ENCODE data around the gene MYO9A.
"Not testable (repeated sequence)": the region's sequence is repeated elsewhere in the genome, so short reads cannot be mapped to it uniquely, and the experiment has no call there.

The MYO9A gene

GRCh38 chr15:72139667-72140066 is 21.7 kb upstream of the MYO9A start:
- DNase-seq = no peak

DNA sequence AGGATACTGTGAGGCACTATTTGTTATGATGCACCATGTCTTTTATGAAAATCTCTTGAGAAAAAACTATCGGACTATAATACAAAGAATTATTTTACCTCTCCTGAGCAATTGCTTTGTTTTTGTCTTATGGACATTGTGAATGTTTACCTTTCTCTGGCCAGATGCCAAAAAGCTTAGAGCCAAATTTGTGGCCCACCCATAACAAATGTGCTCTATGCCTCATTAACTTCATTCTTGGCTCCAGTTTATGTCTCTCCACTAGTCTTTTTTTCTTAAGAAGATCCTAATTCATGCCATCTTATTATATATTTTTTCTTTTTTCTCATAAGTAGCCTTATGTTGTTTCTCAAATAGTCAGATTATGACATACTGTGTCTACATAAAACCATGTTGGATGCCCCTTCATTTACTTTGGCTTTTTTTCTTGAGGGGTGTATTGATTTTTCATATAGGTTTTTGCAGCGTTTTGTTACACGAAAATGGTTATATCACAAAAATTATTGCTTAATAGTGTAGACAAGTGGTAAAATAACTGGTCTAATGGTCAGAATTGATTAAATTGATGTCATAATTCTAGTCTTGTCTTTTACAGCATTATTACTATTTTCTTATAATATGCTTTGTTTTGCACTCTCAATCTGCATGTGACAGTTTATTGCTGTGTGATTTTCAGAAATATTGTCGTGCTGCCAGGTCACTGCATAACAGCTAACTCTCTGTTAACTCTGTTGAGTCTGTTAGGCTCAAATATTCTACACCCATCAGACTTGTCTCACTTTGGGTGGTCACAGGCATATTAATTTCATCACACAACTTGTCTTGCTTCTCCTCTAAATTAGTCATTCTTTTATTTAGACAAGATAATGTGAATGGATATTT is 18.5 kb upstream of the MYO9A start:
- DNase-seq = no peak

GRCh38 chr15:72135719-72136118 is 17.8 kb upstream of the MYO9A start:
- DNase-seq = no peak

DNA sequence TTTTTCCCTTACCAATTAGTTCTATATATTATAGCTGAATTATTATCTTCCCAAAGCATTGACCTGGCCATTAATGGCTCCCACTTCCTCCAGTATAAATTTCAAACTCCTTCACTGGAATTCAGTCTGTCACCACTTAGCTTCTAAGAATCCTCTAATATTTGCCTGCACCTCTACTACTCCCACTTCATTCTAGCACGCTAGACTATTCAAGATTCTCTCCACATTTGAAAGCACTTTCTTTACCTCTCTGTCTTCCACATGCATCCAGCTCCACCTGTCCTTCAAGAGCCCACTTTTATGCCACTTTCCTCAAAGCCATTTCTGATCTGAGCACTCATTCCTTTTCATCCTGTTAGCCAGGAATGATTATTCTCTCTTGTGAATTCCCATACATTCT is 15.3 kb upstream of the MYO9A start:
- DNase-seq = no peak

DNA sequence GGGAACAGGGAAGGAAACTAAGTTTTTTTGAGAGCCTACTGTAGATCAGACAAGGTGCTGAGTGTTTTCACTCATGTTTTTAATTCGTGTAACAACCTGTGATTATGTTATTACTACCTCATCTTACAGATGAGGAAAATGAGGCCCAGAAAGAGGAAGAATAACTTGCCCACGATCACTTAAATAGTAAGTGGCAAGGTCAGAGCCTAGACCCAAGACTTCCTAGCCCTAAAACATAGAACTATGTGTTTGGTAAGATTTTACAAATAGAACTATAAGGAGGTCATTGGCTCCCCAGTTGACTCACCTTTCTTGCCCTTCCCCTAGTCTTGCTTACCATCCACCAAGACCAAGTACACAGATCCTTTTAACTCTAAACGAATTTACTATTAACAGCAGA is 14.0 kb upstream of the MYO9A start:
- no peak for DNase-seq

- DNase-seq = no peak
These were observed 12.3 kb upstream of the MYO9A start for GRCh38 chr15:72130272-72130671.

DNA sequence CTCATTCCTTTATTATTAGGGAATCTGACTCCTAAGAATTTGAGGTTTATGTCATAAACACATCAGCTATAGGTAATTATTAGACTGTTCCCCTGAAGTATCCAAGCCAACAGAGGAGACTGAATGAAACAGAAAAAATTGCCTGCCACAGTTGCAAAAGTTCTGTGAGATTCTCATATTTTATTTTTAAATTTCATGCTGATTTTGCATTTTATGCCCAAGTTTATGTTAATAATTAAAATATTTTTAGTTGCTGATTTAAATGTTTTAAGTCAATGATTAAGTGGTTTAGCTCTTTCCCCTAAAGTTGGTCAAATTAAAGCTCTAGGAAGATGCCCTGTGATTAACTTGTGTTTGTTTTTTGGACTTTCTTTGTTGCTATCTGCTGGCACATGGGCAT is 10.4 kb upstream of the MYO9A start:
- no peak for DNase-seq

GRCh38 chr15:72127724-72128322 is 9.9 kb upstream of the MYO9A start:
- DNase-seq = no peak

DNA sequence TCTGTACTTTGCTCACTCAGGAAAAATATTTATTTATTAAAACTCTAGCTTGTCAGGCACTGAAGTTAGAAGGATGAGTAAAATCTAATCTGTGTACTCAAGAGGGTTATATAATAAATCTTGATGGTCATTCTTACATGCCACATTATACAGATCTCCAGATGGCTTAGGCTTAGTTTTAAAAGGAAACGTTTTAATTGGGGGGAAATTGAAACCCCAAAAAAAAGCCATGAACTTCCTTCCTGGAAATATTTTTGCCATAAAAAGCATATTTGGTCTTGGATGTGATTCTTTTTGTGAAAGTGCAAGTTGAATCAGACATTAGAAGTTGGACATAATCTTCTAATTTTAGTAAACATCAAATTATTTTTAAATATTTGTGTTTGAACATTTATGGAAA is 6.3 kb upstream of the MYO9A start:
- no peak for DNase-seq

- DNase-seq = peak; percentile 67
These were observed 399 bp downstream of the MYO9A start for GRCh38 chr15:72117486-72118016.

DNA sequence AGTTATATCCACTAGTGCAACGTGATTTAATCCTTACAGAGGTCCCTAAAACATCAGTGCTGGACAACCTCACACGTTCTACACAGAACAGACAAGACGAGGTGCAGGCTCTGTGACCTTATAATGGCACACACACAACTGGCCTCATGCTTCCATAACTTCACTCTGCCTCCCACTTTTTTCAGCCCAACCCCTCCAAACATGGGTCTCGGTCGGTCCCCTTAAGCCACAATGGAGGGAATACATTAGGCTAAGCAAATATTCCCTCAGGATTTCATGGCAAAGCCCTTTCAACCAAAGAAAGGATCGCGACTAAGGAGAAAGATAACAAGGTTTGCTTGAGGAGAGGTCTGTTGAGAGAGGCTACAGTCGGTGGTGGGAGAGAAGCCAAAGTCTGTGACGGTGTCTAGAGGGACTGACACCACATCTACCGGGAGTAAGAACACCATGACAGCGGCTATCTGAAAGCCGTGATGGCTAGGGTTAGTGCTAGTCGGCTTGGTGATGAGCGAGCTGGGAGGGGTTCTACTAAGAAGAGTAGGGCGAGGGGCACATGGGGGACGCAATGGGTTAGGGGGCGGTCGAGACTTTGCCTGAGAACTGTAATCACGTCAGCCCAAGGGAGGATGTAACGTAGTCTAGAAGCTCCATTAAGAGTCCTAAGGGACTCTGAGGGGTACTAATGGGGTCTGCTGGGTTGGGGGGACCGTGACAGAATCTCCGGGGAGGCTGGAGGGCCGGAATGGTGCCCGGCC is 1.0 kb downstream of the MYO9A start:
- DNase-seq = no peak

GRCh38 chr15:72113347-72114031 is 4.5 kb downstream of the MYO9A start:
- no peak for DNase-seq

GRCh38 chr15:72112805-72113204 is 5.1 kb downstream of the MYO9A start:
- no peak for DNase-seq

- no peak for DNase-seq
These were observed 5.8 kb downstream of the MYO9A start for GRCh38 chr15:72112116-72112515.

DNA sequence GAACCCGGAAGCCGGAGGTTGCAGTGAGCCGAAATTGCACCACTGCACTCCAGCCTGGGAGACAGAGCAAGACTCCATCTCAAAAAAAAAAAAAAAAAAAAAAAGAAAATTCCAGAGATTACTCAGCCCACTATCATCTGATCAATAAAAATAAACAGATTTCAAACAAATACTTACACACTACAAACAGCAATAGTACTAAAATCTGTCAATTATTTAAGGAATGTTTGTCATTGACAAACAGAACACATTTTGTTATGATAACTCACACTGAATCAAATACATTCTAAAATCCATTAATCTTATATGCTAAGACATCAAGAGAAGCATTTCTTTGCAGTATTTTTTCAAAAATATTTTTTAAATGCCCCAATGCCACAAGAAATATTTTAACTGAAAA is 7.6 kb downstream of the MYO9A start:
- DNase-seq = no peak

GRCh38 chr15:72106068-72106467 is 11.9 kb downstream of the MYO9A start:
- DNase-seq = no peak

DNA sequence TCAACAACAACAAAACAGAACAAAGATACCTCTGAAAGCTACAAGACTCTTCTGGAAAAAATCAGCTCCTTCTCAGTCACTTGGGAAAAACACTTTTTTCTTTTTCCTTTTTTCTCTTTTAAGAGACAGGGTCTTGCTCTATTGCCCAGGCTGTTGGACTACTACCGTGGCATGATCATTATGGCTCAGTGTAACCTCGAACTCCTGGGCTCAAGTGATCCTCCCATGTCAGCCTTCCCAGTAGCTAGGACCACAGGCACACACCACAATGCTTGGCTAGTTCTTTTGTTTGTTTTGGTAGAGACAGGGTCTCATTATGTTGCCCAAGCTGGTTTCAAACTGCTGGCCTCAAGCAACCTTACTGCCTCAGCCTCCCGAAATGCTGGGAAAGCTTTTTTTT is 12.8 kb downstream of the MYO9A start:
- no peak for DNase-seq

GRCh38 chr15:72100551-72100950 is 17.4 kb downstream of the MYO9A start:
- DNase-seq = not testable (repeated sequence)

DNA sequence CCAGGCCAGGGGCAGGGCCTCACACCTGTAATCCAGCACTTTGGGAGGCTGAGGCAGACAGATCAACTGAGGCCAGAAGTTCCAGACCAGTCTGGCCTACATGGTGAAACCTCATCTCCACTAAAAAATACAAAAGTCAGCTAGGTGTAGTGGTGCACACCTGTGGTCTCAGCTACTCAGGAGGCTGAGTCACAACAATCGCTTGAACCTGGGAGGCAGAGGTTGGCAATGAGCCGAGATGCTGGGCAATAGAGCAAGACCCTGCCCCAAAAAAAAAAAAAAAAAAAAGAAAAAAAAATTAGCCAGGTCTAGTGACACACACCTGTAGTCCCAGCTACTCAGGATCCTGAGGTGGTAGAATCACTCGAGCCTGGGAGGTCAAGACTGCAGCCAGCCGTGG is 18.8 kb downstream of the MYO9A start:
- no peak for DNase-seq

DNA sequence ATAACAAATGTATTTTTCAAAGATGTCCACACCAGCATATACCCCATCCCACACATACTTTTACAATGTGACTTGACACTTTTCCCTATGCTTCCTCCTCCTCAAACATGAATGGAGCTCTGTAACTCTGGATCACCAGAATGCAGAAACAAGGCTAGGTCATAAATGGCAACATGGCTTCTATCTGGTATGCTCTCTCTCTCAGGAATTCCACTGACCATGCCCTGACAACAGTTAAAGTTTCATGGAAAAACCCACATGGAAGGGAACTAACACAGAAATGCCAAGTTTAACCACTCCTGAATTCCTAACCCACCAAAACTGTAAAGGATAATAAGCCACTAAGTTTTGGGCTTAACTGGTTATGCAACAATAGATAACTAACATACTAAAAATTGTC is 19.9 kb downstream of the MYO9A start:
- no peak for DNase-seq

GRCh38 chr15:72096796-72097195 is 21.2 kb downstream of the MYO9A start:
- no peak for DNase-seq

- DNase-seq = no peak
These were observed 25.3 kb downstream of the MYO9A start for GRCh38 chr15:72092691-72093090.

DNA sequence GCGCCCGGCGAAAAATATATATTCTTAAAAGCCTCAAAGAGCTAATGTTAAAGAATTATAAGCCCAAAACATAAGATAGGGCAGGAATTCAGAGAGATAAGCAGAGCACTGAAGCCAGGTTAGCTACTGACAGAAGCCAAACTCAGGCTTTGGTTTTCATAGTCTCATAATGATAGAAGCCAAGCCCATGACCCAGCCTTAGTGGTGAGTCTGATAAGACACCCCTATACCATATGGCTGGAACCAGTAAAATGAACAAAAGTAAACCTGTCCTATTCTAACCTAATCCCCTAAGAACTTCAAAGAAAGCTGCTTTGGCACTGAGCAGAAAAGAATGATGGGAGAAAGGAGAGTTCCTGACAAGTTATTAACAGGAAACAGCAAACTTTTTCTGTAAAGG is 25.9 kb downstream of the MYO9A start:
- no peak for DNase-seq

All from CD4-positive, alpha-beta T cell treated with Interleukin-10 for 1 hour (primary cell).